OCI-LY3 (cell line): Measurements from ENCODE around the gene NR2F2.

Experiments
- H2AFZ ChIP-seq: fragments of 200-600, 300-600 bp; shearing (Covaris generic); 2 replicates; pipeline ENCODE4 v1.6.0; 2014; ENCODE audit warnings: antibody characterized with exemption, low read depth, low read length
- H3K27ac ChIP-seq: fragments of 200-600, 300-600 bp; sonication (generic); 2 replicates; pipeline ENCODE4 v1.5.1; 2014; ENCODE audit warnings: mild to moderate bottlenecking, low read length, moderate library complexity, mixed read lengths
- H3K27me3 ChIP-seq: fragments of 200-600, 300-600 bp; sonication (generic); 2 replicates; pipeline ENCODE4 v1.6.1; 2014; ENCODE audit warnings: low read depth, low read length, mixed read lengths
- H3K36me3 ChIP-seq: fragments of 200-600, 300-600 bp; sonication (generic); replicated peaks from 2 replicates; pipeline ENCODE3; 2014; ENCODE audit warnings: low read depth, low read length, mixed read lengths
- H3K4me1 ChIP-seq: fragments of 300-600, 200-600 bp; sonication (generic); 2 replicates; pipeline ENCODE4 v1.6.1; 2014; ENCODE audit warnings: low read length, mixed read lengths
- H3K4me2 ChIP-seq: fragments of 200-600, 300-600 bp; sonication (generic); 2 replicates; pipeline ENCODE4 v1.6.1; 2014; ENCODE audit warnings: low read length, mixed read lengths
- H3K4me3 ChIP-seq: fragments of 300-600, 200-600 bp; sonication (generic); 2 replicates; pipeline ENCODE4 v1.5.1; 2014; ENCODE audit warnings: antibody characterized with exemption, mild to moderate bottlenecking, low read length, moderate library complexity
- H3K79me2 ChIP-seq: fragments of 300-600, 200-600 bp; shearing (Covaris generic); 2 replicates; pipeline ENCODE4 v1.6.1; 2014; ENCODE audit warnings: mild to moderate bottlenecking, low read length, mixed read lengths
- H3K9ac ChIP-seq: fragments of 300-600, 200-600 bp; shearing (Covaris generic); 2 replicates; pipeline ENCODE4 v1.6.0; 2014; ENCODE audit warnings: mild to moderate bottlenecking, low read length, moderate library complexity
- H3K9me3 ChIP-seq: fragments of 200-600, 300-600 bp; shearing (Covaris generic); 2 replicates; pipeline ENCODE4 v1.6.1; 2014; ENCODE audit warnings: low read length, mixed read lengths; ENCODE audit not compliant: insufficient read depth
- H4K20me1 ChIP-seq: fragments of 200-600, 300-600 bp; sonication (generic); 2 replicates; pipeline ENCODE4 v1.6.1; 2016; ENCODE audit warnings: low read length, mixed read lengths; ENCODE audit not compliant: insufficient read depth
- CTCF ChIP-seq: fragments of 200-600, 300-600 bp; sonication (generic); IDR thresholded peaks from 2 replicates; pipeline ENCODE4 v1.5.1; 2014; ENCODE audit warnings: antibody characterized with exemption, low read length, low read depth
- EZH2phosphoT487 ChIP-seq: fragments of 200-600 bp; shearing (Covaris generic); IDR thresholded peaks from 2 replicates; pipeline ENCODE4 v1.6.1; 2018; ENCODE audit warnings: antibody characterized with exemption, mixed run types, low read depth

NR2F2 gene

GRCh38 chr15:96344060-96344705, 13.7 kb downstream of the NR2F2 start:
- H2AFZ ChIP-seq, result no peak overlapping the region
- TF ChIP-seq CTCF, result no peak
- TF ChIP-seq EZH2phosphoT487, result no peak
- no peaks in the 10 kb centered on the region for H4K20me1 ChIP-seq
- H3K9me3 ChIP-seq, result no peaks in the 10 kb centered on the region
- H3K79me2 ChIP-seq, result no peaks in the 10 kb centered on the region
- peaks cover 10% of the 10 kb centered on the region; the same call in 1 of the 2 replicates for H3K27me3 ChIP-seq
- H3K4me2 ChIP-seq, result no peak overlapping the region
- no peak overlapping the region for H3K4me3 ChIP-seq
- no peak overlapping the region for H3K9ac ChIP-seq
- H3K4me1 ChIP-seq, result no peaks in the 10 kb centered on the region
- H3K27ac ChIP-seq, result no peak overlapping the region
- no peaks in the 10 kb centered on the region for H3K36me3 ChIP-seq

- Histone ChIP-seq H3K79me2 (no peaks in the 10 kb centered on the region), H3K27ac (no peak overlapping the region), H3K4me3 (no peak overlapping the region), H3K36me3 (no peaks in the 10 kb centered on the region), H3K27me3 (peaks cover 8% of the 10 kb centered on the region; the same call in 1 of the 2 replicates), H3K4me1 (no peaks in the 10 kb centered on the region), H2AFZ (no peak overlapping the region), H3K9ac (no peak overlapping the region), H4K20me1 (no peaks in the 10 kb centered on the region), H3K4me2 (no peak overlapping the region), H3K9me3 (no peaks in the 10 kb centered on the region)
- TF ChIP-seq EZH2phosphoT487 (no peak), CTCF (no peak)
Observed at GRCh38 chr15:96344706-96345559, 14.4 kb downstream of the NR2F2 start.

- no peaks in the 10 kb centered on the region for H4K20me1 ChIP-seq
- no peak overlapping the region for H3K9ac ChIP-seq
- no peaks in the 10 kb centered on the region for H3K36me3 ChIP-seq
- no peaks in the 10 kb centered on the region for H3K79me2 ChIP-seq
- no peaks in the 10 kb centered on the region for H3K9me3 ChIP-seq
- H3K4me3 ChIP-seq, result no peak overlapping the region
- H3K4me2 ChIP-seq, result no peak overlapping the region
- TF ChIP-seq EZH2phosphoT487, result no peak
- TF ChIP-seq CTCF, result peak; percentile 55
- H3K27me3 ChIP-seq, result 0 out of 2 replicates have a peak, but pooled peaks cover 8% of the 10 kb centered on the region
- H3K27ac ChIP-seq, result no peak overlapping the region
- no peak overlapping the region for H2AFZ ChIP-seq
- H3K4me1 ChIP-seq, result no peaks in the 10 kb centered on the region
Observed at GRCh38 chr15:96345560-96346399, 15.3 kb downstream of the NR2F2 start.
